ENCODE data around the gene MUC4. TPM values are rescaled to one million over a fixed set of nuclear protein-coding genes. Genes with fewer than 3 reads are reported as not detected.

The MUC4 gene
- total RNA-seq, 4 donors from 2014 or later = 5.8 to 23.1 (median 13.0) TPM

- H3K4me3 ChIP-seq = no peak overlapping the region
- TF ChIP-seq POLR2A (IDR thresholded peaks at IDR 0.05) = no peak
- no peak for TF ChIP-seq CTCF (IDR thresholded peaks at IDR 0.05)
- peaks cover 0 to 3% (median 0%) of the 10 kb centered on the region in 4 donors for H3K4me1 ChIP-seq
- H3K27ac ChIP-seq = no peak overlapping the region
- DNase-seq = peak in 1 of 3 donors; percentile 43
- H3K36me3 ChIP-seq = no peaks in the 10 kb centered on the region
- no peaks in the 10 kb centered on the region for H3K27me3 ChIP-seq
- no peaks in the 10 kb centered on the region for H3K9me3 ChIP-seq
These were observed 49.5 kb downstream of the MUC4 start for GRCh38 chr3:195762249-195762585.

- no peaks in the 10 kb centered on the region for H3K9me3 ChIP-seq
- DNase-seq = peak in 1 of 3 donors; percentile 46
- TF ChIP-seq CTCF (IDR thresholded peaks at IDR 0.05) = no peak
- TF ChIP-seq POLR2A (IDR thresholded peaks at IDR 0.05) = no peak
- H3K27me3 ChIP-seq = no peaks in the 10 kb centered on the region
- no peak overlapping the region for H3K4me3 ChIP-seq
- no peaks in the 10 kb centered on the region for H3K36me3 ChIP-seq
- H3K27ac ChIP-seq = no peak overlapping the region
- H3K4me1 ChIP-seq = peaks cover 0 to 6% (median 0%) of the 10 kb centered on the region in 4 donors
These were observed 50.0 kb downstream of the MUC4 start for GRCh38 chr3:195761567-195762248.

GRCh38 chr3:195761123-195761566, 50.6 kb downstream of the MUC4 start:
- Histone ChIP-seq H3K27me3 (no peaks in the 10 kb centered on the region), H3K36me3 (no peaks in the 10 kb centered on the region), H3K27ac (no peak overlapping the region), H3K4me3 (no peak overlapping the region), H3K9me3 (no peaks in the 10 kb centered on the region), H3K4me1 (peaks cover 0 to 6% (median 0%) of the 10 kb centered on the region in 4 donors)
- no peak for DNase-seq
- no peak for TF ChIP-seq POLR2A (IDR thresholded peaks at IDR 0.05)
- no peak for TF ChIP-seq CTCF (IDR thresholded peaks at IDR 0.05)

GRCh38 chr3:195760345-195761122, 51.2 kb downstream of the MUC4 start:
- H3K4me3 ChIP-seq = no peak overlapping the region
- H3K27me3 ChIP-seq = no peaks in the 10 kb centered on the region
- H3K4me1 ChIP-seq = peaks cover 0 to 6% (median 0%) of the 10 kb centered on the region in 4 donors

More at GRCh38 chr3:195760345-195761122, 51.2 kb downstream of the MUC4 start:
- DNase-seq = peak in 1 of 3 donors; percentile 50
- H3K27ac ChIP-seq = no peak overlapping the region
- no peaks in the 10 kb centered on the region for H3K9me3 ChIP-seq
- TF ChIP-seq POLR2A (IDR thresholded peaks at IDR 0.05) = no peak
- no peak for TF ChIP-seq CTCF (IDR thresholded peaks at IDR 0.05)
- no peaks in the 10 kb centered on the region for H3K36me3 ChIP-seq

Measured in Peyer's patch (tissue), 4 donors.